Astrocyte of the cerebellum (primary cell): Measurements from ENCODE around the gene PIGU.

Experiments
- DNase-seq: peaks from one replicate; pipeline ENCODE4 v3.0.0-alpha.2; 2011; ENCODE audit warnings: low read depth
- H3K4me3 ChIP-seq: 2 replicates; pipeline ENCODE4 v1.5.1; 2011; ENCODE audit warnings: mild to moderate bottlenecking, low read depth, low read length, moderate library complexity
- CTCF ChIP-seq: IDR thresholded peaks from 2 replicates; pipeline ENCODE4 v1.5.1; 2012; ENCODE audit warnings: low read length, low read depth, moderate library complexity, mild to moderate bottlenecking; ENCODE audit errors: missing control alignments
- in situ Hi-C: cut with HindIII; loops from 2 replicates; pipeline ENCODE4 v1.10.0; 2017; ENCODE audit warnings: low sequenced_read_pairs

PIGU gene

GRCh38 chr20:34705397-34706301 lies 28.8 kb upstream of the PIGU start:
- no peak for DNase-seq
- in situ Hi-C loops = no loop called here
- H3K4me3 ChIP-seq = peak overlapping the region; percentile 68
- no peak for TF ChIP-seq CTCF

GRCh38 chr20:34705008-34705396 lies 28.1 kb upstream of the PIGU start:
- no peak for TF ChIP-seq CTCF
- DNase-seq = no peak
- in situ Hi-C loops = no loop called here
- H3K4me3 ChIP-seq = peak overlapping the region; percentile 68

GRCh38 chr20:34704177-34705007 lies 27.5 kb upstream of the PIGU start, which contains the start of gene TP53INP2:
TSS of gene TP53INP2 (plus strand) at chr20:34704344. CDS start at chr20:34708740, 4,396 bp downstream.
- in situ Hi-C loops = no loop called here
- peak; percentile 74 for DNase-seq
- peak within 1 kb of the TSS; percentile 68 for H3K4me3 ChIP-seq
- no peak for TF ChIP-seq CTCF

GRCh38 chr20:34703424-34704176 lies 26.7 kb upstream of the PIGU start:
- H3K4me3 ChIP-seq = peak overlapping the region; percentile 68
- in situ Hi-C loops = no loop called here
- no peak for TF ChIP-seq CTCF
- DNase-seq = no peak

GRCh38 chr20:34703061-34703423 lies 26.1 kb upstream of the PIGU start:
- TF ChIP-seq CTCF = no peak
- peak overlapping the region; percentile 68 for H3K4me3 ChIP-seq
- no peak for DNase-seq
- in situ Hi-C loops = no loop called here

GRCh38 chr20:34701405-34702085 lies 24.7 kb upstream of the PIGU start:
- in situ Hi-C loops = no loop called here
- no peak for DNase-seq
- H3K4me3 ChIP-seq = no peak overlapping the region
- TF ChIP-seq CTCF = no peak
